ENCODE data around the gene CPLANE1. TPM values are rescaled to one million over a fixed set of nuclear protein-coding genes. Genes with fewer than 3 reads are reported as not detected.
"Not testable (repeated sequence)": the region's sequence is repeated elsewhere in the genome, so short reads cannot be mapped to it uniquely, and the experiment has no call there.

Gene CPLANE1
- polyA plus RNA-seq, 10 donors, result 12.0 to 24.2 (median 18.7) TPM

DNA sequence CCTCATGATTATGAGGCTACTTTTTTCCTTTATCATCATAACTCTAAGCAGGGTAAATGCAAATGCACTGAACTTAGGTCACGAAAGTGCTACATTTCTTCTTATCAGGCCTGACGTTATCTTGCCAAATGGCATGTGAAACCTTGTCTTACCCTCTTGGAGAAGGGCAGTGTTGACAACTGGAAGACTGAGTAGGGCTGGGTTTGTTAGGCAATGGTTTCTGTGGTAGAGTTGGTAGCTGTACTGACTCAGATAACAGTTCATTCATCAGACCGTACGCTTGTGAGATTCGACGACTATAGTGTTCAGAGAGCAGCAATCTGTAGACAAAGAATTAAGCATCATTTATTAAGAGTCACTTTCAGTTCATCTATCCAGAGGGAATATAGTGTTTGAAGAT lies 127.7 kb downstream of the CPLANE1 start:
- no peak for DNase-seq

DNA sequence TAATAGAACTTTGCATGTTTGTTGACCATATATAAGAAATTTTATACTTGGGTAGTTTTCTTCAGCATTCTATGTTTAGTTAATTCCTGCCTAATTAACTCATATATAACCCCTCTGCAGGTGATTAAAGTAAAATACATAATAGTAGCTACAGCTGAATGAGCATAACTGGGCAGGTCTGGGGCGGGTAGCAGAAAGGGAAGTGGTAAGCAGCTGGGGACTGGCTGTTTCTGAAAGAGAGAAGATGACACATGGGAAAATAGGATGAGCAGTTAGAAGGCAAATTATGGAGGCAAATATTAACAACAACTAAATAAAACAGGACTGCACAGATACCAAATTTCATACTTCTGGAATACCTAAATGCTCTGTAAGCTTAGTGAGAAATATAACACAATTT lies 128.1 kb downstream of the CPLANE1 start:
- no peak for DNase-seq

DNA sequence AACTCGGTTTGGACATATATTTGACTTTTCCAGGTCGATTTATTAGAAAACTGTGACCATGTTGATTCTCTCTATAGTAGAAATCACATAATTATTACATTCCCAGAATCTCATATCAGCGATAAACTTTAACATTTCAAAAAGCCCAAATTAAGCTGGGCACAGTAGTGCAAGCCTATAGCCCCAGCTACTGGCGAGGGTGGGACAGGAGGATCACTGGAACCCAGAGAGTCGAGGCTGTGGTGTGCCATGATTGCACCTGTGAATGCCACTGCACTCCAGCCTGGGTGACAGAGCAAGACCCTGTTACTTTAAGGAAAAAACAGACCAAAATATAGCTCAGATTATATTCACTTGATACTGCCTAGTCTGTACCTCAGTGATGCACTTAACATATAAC lies 128.9 kb downstream of the CPLANE1 start:
- no peak for DNase-seq

DNA sequence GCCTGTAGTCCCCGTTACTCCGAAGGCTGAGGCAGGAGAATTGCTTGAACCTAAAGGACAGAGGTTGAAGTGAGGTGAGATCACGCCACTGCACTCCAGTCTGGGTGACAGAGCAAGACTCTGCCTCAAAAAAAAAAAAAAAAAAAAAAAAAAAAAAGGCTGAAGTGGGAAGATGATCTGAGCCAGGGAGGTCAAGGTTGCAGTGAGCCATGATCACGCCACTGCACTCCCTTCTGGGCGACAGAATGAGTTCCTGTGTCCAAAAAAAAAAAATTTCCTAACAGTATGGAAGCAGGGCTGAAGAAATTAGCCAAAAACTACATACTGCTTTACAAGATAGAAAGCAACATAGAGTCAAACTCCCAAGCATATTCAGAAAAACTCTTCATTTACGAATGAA lies 132.8 kb downstream of the CPLANE1 start:
- no peak for DNase-seq

GRCh38 chr5:37112383-37112991 lies 136.7 kb downstream of the CPLANE1 start:
- DNase-seq, result no peak

- DNase-seq, result no peak
These were observed 137.5 kb downstream of the CPLANE1 start for GRCh38 chr5:37111426-37112382.

GRCh38 chr5:37110135-37110534 lies 139.0 kb downstream of the CPLANE1 start:
- DNase-seq, result no peak

DNA sequence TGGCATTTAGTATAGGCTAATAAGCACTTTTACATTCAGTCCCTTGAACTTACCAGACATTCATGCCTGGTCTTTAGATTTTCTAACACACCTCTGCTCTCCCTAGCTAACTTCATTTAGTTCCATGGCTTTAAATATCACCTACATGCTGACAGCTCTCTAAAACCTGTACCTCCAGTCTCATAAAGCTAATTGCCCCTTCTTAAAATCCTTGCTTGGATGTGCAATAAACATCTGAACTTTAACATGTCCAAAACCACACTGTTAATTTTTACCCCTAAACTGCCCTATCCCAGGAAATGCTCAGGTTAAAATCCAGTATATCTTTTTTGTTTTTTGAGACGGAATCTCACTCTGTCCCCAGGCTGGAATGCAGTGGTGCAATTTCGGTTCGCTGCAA lies 139.8 kb downstream of the CPLANE1 start:
- DNase-seq, result no peak

- DNase-seq, result no peak
These were observed 145.9 kb downstream of the CPLANE1 start for GRCh38 chr5:37103302-37103701.

- DNase-seq, result not testable (repeated sequence)
These were observed 149.9 kb downstream of the CPLANE1 start for GRCh38 chr5:37099267-37099666.

DNA sequence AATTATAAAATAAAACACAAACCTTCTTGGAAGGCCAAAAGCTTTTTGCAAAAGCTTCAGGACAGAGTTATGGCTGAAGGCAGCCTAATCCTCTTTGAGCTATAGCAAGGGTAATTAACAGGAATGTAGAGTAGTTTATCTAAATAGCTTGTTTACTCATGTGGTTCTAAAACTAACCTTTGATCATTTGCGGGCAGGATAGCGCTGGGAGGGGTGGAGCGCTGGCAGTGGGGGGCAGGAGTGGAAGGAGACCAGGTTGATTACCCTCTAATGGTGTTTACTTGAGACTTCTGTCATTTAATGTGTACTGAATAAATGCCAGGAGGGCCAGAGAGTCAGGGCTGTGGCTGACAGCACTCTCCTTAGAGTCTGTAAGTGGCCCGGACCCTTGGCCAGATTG lies 155.4 kb downstream of the CPLANE1 start:
- not testable (repeated sequence) for DNase-seq

GRCh38 chr5:37090781-37091180 lies 158.4 kb downstream of the CPLANE1 start:
- no peak for DNase-seq

GRCh38 chr5:37090123-37090726 lies 159.0 kb downstream of the CPLANE1 start:
- no peak for DNase-seq

GRCh38 chr5:37088009-37088408 lies 161.2 kb downstream of the CPLANE1 start:
- DNase-seq, result no peak

DNA sequence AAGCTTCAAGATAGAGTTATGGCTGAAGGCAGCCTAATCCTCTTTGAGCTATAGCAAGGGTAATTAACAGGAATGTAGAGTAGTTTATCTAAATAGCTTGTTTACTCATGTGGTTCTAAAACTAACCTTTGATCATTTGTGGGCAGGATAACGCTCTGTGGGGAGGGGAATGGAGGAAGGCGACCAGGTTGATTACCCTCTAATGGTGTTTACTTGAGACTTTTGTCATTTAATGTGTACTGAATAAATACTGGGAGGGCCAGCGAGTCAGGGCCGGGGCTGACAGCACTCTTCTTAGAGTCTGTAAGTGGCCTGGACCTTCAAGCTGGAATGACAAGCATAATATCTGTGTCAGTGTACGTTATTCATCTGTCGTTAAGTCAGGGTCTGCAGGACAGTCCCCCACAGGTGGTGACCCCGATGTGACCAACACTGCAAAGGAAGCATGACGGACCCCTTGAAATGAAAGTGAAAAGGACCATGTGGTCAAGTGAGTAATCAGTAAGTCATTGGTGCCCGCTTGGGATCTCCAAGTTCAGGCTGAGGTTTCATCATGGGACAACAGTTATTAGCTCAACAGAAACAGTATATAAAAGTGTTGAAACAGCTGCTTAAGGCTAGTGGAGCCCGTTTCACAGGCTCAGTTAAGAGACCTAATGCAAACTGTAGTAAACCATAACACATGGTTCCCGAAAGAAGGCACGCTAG lies 162.6 kb downstream of the CPLANE1 start:
- no peak for DNase-seq

DNA sequence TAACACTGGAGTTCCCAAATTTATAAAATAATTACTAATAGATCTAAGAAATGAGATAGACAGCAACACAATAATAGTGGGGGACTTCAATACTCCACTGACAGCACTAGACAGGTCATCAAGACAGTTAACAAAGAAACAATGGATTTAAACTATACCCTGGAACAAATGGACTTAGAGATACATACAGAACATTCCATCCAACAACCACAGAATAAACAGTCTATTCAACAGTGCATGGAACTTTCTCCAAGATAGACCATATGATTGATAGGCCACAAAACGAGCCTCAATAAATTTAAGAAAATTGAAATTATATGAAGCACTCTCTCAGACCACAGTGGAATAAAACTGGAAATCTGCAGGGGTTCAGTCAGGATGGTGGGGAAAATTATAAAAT lies 163.2 kb downstream of the CPLANE1 start:
- not testable (repeated sequence) for DNase-seq

DNA sequence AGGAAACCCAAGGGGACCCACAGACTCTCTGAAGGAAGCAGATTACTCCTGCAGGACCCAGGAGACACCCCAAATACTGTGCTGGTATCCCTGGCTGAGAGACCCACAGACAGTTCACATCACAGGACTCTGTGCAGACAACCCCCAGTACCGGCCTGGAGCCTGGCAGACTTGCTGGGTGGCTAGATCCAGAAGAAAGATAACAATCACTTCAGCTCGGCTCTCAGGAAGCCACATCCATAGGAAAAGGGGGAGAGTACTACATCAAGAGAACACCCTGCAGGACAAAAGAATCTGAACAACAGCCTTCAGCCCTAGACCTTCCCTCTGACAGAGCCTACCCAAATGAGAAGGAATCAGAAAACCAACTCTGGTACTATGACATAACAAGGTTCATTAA lies 166.2 kb downstream of the CPLANE1 start:
- DNase-seq, result not testable (repeated sequence)

DNA sequence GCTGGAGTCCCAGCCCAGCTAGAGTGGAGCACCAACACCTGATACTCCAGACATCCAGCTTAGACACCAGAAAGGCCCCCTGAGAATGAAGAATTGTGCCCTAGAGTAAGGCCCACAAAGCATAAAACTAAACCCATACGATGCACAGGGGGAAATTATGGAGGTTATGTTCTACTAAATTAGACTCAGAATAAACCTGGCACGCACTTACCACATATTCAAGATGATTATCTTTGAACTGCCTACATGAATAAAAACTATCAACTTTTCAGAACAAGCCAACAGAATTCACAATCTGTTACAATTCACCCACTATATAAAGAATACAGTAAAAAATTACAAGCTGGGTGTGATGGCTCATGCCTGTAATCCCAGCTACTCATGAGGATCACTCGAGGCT lies 168.5 kb downstream of the CPLANE1 start:
- no peak for DNase-seq

GRCh38 chr5:37077146-37077545 lies 172.0 kb downstream of the CPLANE1 start:
- DNase-seq, result no peak

DNA sequence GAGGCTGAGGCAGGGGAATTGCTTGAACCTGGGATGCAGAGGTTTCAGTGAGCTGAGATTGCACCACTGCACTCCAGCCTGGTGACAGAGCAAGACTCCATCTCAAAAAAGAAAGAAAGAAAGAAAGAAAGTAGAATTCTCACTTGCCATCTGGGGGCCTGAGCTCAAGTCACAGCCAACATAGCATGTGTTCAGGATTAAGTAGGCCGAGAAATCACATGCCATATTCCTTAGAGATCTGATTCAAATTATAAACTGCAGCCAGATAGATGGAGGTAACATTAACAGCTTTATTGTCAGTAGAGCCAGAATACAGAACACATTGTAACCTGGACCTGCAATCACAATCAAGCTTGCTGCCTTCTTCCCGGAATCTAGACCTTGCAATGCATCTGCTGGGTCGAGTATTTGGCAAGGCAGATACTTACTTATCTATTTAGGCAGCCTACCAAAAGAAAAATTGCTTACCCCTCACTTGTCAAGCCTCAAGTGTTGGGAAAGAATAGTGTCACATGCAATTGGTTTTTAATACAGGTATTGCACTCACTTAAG lies 173.7 kb downstream of the CPLANE1 start:
- DNase-seq, result no peak

- peak in 2 of 3 donors; percentile 11 to 42 for DNase-seq
These were observed 177.1 kb downstream of the CPLANE1 start for GRCh38 chr5:37071901-37072581.
